GM12873 (cell line): Measurements from ENCODE around the gene VSTM4.

Source experiments
- TF ChIP-seq, protein P1 (sequence below): IDR thresholded peaks from 2 replicates; pipeline ENCODE4 v1.5.1; 2012; ENCODE audit warnings: low read depth, mild to moderate bottlenecking, moderate library complexity, low read length, control low read depth; ENCODE audit not compliant: insufficient read depth; ENCODE audit errors: missing control alignments

Gene VSTM4

DNA sequence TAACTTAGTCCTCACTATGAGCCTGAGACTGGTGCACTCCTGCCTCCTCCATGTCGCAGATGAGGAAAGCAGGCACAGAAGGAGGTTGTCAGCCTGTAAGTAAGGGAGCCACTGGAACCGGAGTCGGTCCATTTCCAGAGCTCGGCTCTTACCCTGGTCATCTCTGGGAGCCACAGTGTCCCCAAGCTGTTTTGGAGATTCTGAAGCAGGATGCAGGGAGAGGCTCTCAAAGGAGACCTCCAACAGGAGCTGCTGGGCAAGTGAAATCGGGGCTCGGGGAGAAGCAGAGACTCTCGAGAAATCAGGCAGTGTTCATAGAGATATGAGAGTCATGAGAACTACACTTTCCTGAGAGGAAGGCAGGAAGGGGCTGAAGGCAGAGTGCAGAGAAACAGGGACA lies 39.0 kb downstream of the VSTM4 start:
- TF ChIP-seq, protein P1, sequence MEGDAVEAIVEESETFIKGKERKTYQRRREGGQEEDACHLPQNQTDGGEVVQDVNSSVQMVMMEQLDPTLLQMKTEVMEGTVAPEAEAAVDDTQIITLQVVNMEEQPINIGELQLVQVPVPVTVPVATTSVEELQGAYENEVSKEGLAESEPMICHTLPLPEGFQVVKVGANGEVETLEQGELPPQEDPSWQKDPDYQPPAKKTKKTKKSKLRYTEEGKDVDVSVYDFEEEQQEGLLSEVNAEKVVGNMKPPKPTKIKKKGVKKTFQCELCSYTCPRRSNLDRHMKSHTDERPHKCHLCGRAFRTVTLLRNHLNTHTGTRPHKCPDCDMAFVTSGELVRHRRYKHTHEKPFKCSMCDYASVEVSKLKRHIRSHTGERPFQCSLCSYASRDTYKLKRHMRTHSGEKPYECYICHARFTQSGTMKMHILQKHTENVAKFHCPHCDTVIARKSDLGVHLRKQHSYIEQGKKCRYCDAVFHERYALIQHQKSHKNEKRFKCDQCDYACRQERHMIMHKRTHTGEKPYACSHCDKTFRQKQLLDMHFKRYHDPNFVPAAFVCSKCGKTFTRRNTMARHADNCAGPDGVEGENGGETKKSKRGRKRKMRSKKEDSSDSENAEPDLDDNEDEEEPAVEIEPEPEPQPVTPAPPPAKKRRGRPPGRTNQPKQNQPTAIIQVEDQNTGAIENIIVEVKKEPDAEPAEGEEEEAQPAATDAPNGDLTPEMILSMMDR = no peak

DNA sequence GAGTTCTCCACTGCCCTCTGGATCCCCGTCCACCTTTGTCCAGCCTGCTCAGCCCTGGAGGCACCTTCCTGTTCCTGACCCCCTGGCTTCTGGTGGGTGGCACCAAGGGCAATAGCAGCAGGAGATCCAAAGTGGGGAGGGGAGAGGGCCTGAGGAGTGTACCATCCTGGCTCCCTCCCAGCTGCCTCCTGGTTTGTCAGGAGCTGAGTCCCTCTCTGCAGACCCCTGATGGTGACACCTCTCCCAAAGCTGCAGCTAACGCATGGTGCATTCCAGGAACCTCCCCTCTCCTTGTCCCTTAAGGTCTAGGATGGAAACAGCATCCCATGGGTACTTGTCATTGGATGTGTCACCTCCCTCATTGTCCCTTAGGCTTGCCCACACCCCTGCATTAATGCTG lies 39.6 kb downstream of the VSTM4 start:
- TF ChIP-seq, protein P1 = no peak

DNA sequence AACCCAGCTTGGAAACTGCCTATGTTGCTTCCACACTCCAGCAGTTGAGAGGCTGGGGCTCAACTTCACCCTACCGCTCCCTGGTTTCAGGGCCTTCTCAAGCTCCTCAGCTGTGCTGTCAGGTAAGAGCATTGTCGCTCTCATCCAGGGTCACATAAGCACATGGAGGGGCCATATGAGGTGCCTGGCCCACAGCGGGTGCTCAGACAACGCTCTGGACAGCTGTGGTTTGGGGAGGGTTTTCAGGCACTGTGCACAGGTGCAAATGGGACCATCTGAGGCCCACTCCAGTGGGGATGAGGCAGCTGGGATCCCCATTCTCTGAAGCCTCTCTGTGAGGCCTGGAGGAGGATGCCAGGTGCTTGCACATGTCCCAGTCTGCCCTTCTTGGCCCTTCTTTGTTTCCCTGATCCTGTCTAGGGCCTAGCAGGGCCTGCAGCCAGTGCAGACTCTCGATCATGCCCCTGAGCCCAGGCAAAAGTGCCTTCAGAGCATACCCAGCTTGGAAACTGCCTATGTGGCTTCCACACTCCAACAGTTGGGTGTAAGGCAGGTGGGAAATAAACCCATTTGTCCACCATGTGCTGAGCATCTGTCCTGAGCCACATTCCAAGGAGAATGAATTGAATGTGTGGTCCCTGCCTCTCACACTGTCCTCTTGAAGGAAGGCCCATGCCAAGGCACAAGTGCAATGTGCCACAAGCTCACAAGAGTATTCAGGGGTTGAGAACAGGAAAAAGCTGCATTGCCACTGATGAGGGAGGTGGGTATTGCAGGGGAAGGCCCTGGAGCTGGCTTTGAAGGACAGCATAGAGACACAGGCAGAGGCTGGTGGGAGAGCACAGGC lies 40.3 kb downstream of the VSTM4 start:
- TF ChIP-seq, protein P1 = no peak

DNA sequence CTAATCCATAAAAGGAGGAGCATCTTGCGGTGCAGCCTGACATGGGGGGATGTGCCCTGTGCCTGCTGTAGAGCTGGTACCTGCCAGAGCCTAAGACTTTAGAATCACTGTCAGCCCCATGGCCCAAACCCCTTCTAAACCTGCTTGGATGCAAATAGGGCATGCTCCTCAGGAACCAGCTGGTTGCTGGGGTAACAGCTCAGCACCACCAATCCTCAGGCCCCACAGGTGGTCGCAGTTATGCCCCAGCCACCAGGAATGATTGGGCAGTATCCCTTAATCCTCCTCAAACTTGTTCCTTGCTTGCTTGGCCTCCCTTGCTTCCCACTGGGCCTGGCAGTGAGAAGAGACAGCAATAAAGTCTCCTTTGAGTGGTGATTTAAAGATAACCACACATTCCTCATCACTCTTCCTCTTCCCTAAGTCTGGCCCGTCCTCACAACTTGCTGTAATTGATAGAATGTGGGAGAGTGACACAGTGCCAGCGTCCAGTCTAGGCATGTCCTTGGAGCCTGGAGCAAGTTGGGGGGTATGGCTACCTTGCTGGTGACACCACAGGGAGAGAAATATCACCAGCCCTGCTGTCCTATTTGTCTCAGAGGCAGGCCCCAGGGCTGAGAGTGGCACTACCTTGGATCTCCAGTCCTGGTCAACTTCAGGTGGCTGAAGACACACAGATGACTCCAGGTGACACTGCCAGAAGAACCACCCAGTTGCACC lies 43.0 kb downstream of the VSTM4 start:
- TF ChIP-seq, protein P1 = no peak

DNA sequence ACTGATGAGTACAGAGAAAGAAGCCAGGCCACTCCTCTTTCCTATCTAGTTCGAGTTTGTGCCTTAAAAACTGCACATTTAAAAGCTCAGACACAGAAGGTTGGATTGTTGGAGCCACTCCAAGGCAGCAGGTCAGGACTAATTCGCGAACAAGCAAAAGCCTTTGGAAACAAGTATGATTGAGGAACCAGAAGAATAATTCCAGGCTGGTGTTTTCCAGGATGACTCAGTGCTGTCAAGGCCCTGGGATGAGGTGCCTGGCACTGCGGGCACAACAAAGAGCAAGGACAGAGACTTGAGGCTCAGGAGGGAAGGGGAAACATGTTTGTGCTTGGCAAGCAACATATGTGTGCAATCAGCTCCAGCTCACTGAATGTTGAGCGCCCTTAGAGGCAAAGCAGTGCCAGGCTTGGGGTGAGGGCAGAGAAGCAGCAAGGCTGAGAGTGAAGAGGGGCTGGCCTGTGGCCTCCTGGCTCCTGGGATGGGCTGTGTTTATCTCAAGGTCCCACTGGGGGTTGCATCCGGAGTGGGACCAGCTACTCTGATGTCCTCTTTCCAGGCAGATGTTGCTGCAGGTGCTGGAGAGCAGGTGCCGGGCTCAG lies 44.1 kb downstream of the VSTM4 start:
- TF ChIP-seq, protein P1 = no peak

DNA sequence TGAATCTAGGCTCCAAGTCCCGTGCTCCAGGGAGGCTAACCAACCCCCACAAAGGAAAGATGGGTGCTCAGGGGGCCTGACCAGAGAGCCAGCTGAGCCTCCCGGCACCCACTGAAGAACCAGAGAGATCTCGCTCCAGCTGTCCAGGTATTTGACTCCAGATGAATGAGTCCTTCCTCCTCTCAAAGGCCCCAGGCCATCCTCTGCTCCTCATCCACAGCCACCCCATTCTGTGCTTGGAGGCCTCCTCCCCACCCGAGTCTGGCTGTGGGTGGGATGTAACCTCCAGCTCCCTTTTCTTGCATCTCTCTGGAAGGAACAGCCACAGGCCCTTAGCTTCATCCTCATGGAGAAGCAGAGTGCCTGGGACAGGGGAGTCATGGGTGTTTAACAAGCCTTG lies 44.6 kb downstream of the VSTM4 start:
- TF ChIP-seq, protein P1 = no peak

DNA sequence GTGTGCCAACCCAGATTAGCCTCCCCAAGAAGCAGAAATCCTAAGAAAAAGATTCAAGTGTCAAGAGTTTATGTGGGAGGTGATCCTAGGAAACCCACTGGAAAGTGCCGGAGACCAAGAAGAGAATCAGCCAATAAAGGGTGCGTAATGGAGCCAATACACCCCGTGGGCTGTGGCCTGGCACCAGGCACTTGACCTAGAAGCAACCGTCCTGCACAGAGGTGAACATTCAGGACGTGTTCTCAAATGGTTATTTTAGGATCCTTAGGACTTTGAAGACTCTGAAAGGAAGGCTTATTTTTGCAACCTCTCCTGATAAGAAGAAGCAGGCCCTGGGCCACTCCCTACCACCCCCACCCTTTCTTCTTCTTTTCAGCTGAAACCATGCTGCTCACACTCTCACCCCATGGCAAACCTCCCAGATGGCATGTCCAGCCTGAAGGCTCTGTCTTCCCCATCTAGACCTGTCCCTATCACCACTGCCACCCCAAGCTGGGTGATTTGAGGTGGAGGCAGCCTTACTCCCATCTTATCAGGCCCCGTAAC lies 46.6 kb downstream of the VSTM4 start:
- TF ChIP-seq, protein P1 = no peak
